ENCODE results near the gene PSD. TPM values are rescaled to one million over a fixed set of nuclear protein-coding genes. Genes with fewer than 3 reads are reported as not detected.
A peak's percentile ranks its signal among the peaks of the same experiment; 100 is the strongest.

The PSD gene
- total RNA-seq, 2 experiments from 2014 or later: 2.2 to 10.2 TPM

GRCh38 chr10:102435529-102436233 is 17.1 kb upstream of the PSD start:
- H3K4me1 ChIP-seq (ENCODE audit: insufficient read depth, low read length, poor library complexity, severe bottlenecking): peaks cover 19% of the 10 kb centered on the region
- H3K27ac ChIP-seq (ENCODE audit: low read depth, low read length, poor library complexity, severe bottlenecking): no peak overlapping the region
- no peaks in the 10 kb centered on the region for H3K9me2 ChIP-seq (ENCODE audit: insufficient read depth, low read length)
- no peak for TF ChIP-seq EZH2phosphoT487 (IDR thresholded peaks at IDR 0.05; ENCODE audit: borderline replicate concordance, low read depth, low read length)
- no peak for TF ChIP-seq CTCF (conservative IDR thresholded peaks at IDR 0.05; ENCODE audit: low read length)
- no peak overlapping the region for H3K4me3 ChIP-seq (ENCODE audit: low read depth, low read length, poor library complexity, severe bottlenecking)
- no peaks in the 10 kb centered on the region for H3K36me3 ChIP-seq (ENCODE audit: insufficient read depth, low read length)
- no peak overlapping the region for H2AFZ ChIP-seq (ENCODE audit: low read length)
- H3K79me2 ChIP-seq (ENCODE audit: insufficient read depth, low read depth, low read length): peaks cover 11% of the 10 kb centered on the region; the same call in 1 of the 2 replicates
- DNase-seq (ENCODE audit: low spot score): no peak
- POLR2A ChIA-PET: interaction anchor here (0.7 to 2.8 kb wide), 3 partner anchors 14 to 41 kb away, joined by 3 to 22 read pairs (median 3); partner anchors contain the start of gene C10orf95
- BruUV-seq (replicated peaks): no TSS peak
- H4K20me1 ChIP-seq (ENCODE audit: insufficient read depth, low read length): no peaks in the 10 kb centered on the region
- peak overlapping the region; percentile 21; the same call in 1 of the 2 replicates for H3K4me2 ChIP-seq (ENCODE audit: low read length)
- no peaks in the 10 kb centered on the region for H3K9me3 ChIP-seq (ENCODE audit: low read length)
- CTCF ChIA-PET (ENCODE audit: unreplicated experiment): no interaction called here
- intact Hi-C loops (cut with micrococcal nuclease; ENCODE audit: unreplicated experiment): no loop called here

DNA sequence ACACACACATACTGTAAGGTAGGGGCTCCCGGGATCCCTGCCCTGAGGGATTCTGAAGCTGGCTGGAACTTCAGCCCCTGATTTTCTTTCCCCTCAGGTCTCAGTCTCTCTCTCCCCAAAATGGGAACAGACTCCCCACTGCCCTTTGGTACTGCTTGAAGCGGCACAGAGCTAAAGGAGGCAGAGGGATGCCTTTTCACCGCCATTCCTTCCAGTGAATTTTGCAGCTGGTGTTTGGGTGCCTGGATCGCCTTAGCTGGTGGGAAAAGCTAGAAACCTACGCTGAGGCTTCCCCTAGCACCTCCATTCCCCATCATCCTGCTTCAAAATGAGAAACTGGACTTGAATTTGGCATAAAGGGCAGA is 16.5 kb upstream of the PSD start:
- CTCF ChIA-PET (ENCODE audit: unreplicated experiment): no interaction called here
- POLR2A ChIA-PET: interaction anchor here (1.0 to 2.8 kb wide), 2 partner anchors 15 to 32 kb away, joined by 3 to 22 read pairs; partner anchors contain the start of gene C10orf95
- intact Hi-C loops (cut with micrococcal nuclease; ENCODE audit: unreplicated experiment): no loop called here
- no peak overlapping the region for H3K27ac ChIP-seq (ENCODE audit: low read depth, low read length, poor library complexity, severe bottlenecking)
- no peaks in the 10 kb centered on the region for H3K36me3 ChIP-seq (ENCODE audit: insufficient read depth, low read length)
- H3K9me3 ChIP-seq (ENCODE audit: low read length): no peaks in the 10 kb centered on the region
- BruUV-seq (replicated peaks): no TSS peak
- no peak overlapping the region for H3K4me3 ChIP-seq (ENCODE audit: low read depth, low read length, poor library complexity, severe bottlenecking)
- H4K20me1 ChIP-seq (ENCODE audit: insufficient read depth, low read length): no peaks in the 10 kb centered on the region
- H2AFZ ChIP-seq (ENCODE audit: low read length): no peak overlapping the region
- no peak overlapping the region for H3K4me2 ChIP-seq (ENCODE audit: low read length)
- H3K79me2 ChIP-seq (ENCODE audit: insufficient read depth, low read depth, low read length): peaks cover 14% of the 10 kb centered on the region; the same call in 1 of the 2 replicates
- DNase-seq (ENCODE audit: low spot score): no peak
- no peak for TF ChIP-seq CTCF (conservative IDR thresholded peaks at IDR 0.05; ENCODE audit: low read length)
- TF ChIP-seq EZH2phosphoT487 (IDR thresholded peaks at IDR 0.05; ENCODE audit: borderline replicate concordance, low read depth, low read length): no peak
- peaks cover 19% of the 10 kb centered on the region for H3K4me1 ChIP-seq (ENCODE audit: insufficient read depth, low read length, poor library complexity, severe bottlenecking)
- no peaks in the 10 kb centered on the region for H3K9me2 ChIP-seq (ENCODE audit: insufficient read depth, low read length)

All from OCI-LY7 (cell line).